Common myeloid progenitor, CD34-positive (primary cell): ENCODE measurements around the gene PDE1A.

ENCODE experiments used
- CTCF ChIA-PET: fragments of 350-600 bp; sonication (Branson Sonifier 250); formaldehyde crosslinking; loops from one replicate; lab custom pipeline; 2021; ENCODE audit warnings: antibody characterized with exemption; lab: Charles Lee
- POLR2A ChIA-PET: fragments of 350-600 bp; sonication (Branson Sonifier 250); formaldehyde crosslinking; loops from one replicate; lab custom pipeline; 2021; ENCODE audit warnings: antibody characterized with exemption; lab: Charles Lee
- DNase-seq, 3 donors: peaks; one replicate each; pipeline versions ENCODE4 v3.0.0 to v3.0.0-alpha.2; 2013
- H3K27ac ChIP-seq, 2 experiments: 1 replicate in 1 of 2; 2 replicates in 1 of 2; pipeline ENCODE4 v1.7.0; 2013; ENCODE audit warnings: inconsistent platforms in 2 of 2, low read length in 2 of 2, mild to moderate bottlenecking in 2 of 2, low read depth in 1 of 2, moderate library complexity in 1 of 2; ENCODE audit not compliant: severe bottlenecking in 2 of 2, insufficient read depth in 1 of 2, poor library complexity in 1 of 2
- H3K27me3 ChIP-seq, 5 experiments: replicated peaks in 2 of 5; 1 replicate in 3 of 5; 2 replicates in 2 of 5; pipeline versions ENCODE4 v1.6.1 to v1.7.0; 2013; ENCODE audit warnings: low read length in 4 of 5, mild to moderate bottlenecking in 2 of 5, moderate library complexity in 2 of 5, inconsistent platforms in 1 of 5; ENCODE audit not compliant: insufficient read depth in 5 of 5, control insufficient read depth in 4 of 5
- H3K36me3 ChIP-seq, 4 experiments: 1 replicate in 2 of 4; 2 replicates in 2 of 4; pipeline versions ENCODE4 v1.6.1 to v1.7.0; 2013; ENCODE audit warnings: low read length in 3 of 4, control low read depth in 1 of 4, mild to moderate bottlenecking in 1 of 4; ENCODE audit not compliant: control insufficient read depth in 4 of 4, insufficient read depth in 4 of 4
- H3K4me1 ChIP-seq, 4 experiments: 1 replicate in 3 of 4; 2 replicates in 1 of 4; pipeline versions ENCODE4 v1.6.1 to v1.7.1; 2013; ENCODE audit warnings: low read length in 3 of 4, mild to moderate bottlenecking in 3 of 4, control low read depth in 1 of 4, inconsistent platforms in 1 of 4, moderate library complexity in 1 of 4; ENCODE audit not compliant: control insufficient read depth in 4 of 4, insufficient read depth in 4 of 4; ENCODE audit errors: control extremely low read depth in 1 of 4
- H3K4me3 ChIP-seq, 7 experiments: 1 replicate in 4 of 7; 2 replicates in 3 of 7; pipeline versions ENCODE4 v1.5.1 to v1.7.0; 2013; ENCODE audit warnings: mild to moderate bottlenecking in 7 of 7, low read length in 6 of 7, moderate library complexity in 6 of 7, inconsistent platforms in 2 of 7, low read depth in 2 of 7, control low read depth in 1 of 7; ENCODE audit not compliant: insufficient read depth in 4 of 7, control insufficient read depth in 1 of 7; ENCODE audit errors: extremely low read depth in 1 of 7
- H3K9me3 ChIP-seq, 5 experiments: 1 replicate in 4 of 5; 2 replicates in 1 of 5; pipeline versions ENCODE4 v1.6.1 to v1.7.1; 2013; ENCODE audit warnings: low read length in 4 of 5, mild to moderate bottlenecking in 2 of 5, inconsistent platforms in 1 of 5, low read depth in 1 of 5, moderate library complexity in 1 of 5; ENCODE audit not compliant: control insufficient read depth in 4 of 5, insufficient read depth in 2 of 5; ENCODE audit errors: control extremely low read depth in 1 of 5
- WGBS: methylation state at CpG from one replicate; pipeline ENCODE4 v1.1.5; 2013; ENCODE audit not compliant: insufficient coverage; 5-methylcytosine and 5-hydroxymethylcytosine counted together

The PDE1A gene

DNA sequence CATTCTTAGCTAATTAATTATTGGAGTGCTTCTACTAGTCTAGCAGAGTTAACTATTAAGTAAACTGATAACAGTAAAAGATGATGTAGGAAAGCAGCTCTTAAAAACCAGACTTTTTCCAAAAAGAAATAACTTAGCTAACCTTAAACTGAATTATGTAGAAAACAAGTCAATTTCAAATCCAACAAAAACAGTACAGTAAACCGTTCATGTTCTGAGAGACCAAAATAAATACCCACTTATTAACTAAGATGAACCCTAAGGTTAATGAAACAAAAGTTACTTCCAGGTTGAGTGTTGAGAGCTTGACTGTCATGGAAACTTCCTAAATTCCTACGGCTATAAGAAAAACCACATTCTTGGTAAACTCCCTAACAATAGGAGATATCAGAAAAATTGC, 260.0 kb downstream of the PDE1A start:
- no peak overlapping the region for H3K4me3 ChIP-seq
- POLR2A ChIA-PET, result no interaction called here
- H3K27ac ChIP-seq, result no peak overlapping the region
- no peaks in the 10 kb centered on the region for H3K4me1 ChIP-seq
- H3K36me3 ChIP-seq, result no peaks in the 10 kb centered on the region
- no peak for DNase-seq
- no peaks in the 10 kb centered on the region for H3K27me3 ChIP-seq
- CTCF ChIA-PET, result interaction anchor here (1.3 kb wide), 1 partner anchor 11 kb away, joined by 3 read pairs; no protein-coding TSS in a partner anchor
- 76% methylated on average over 2 of the region's 2 CpGs for WGBS
- no peaks in the 10 kb centered on the region for H3K9me3 ChIP-seq

DNA sequence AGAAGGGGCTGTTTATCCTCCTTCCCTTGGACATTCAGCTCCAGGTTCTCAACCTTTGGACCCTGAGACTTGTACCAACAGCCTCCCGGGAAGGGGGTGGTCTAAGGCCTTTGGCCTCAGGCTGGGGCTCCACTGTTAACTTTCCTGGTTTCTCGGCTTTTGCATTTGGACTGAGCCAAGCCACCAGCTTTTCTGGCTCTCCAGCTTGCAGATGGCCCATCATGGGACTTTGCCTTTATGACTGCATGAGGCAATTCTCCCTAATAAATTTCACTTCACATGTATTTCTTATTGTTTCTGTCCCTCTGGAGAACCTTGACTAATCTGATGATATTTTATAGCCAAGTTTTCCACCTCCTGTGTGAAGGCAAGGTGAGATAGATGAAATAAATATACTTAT, 260.4 kb downstream of the PDE1A start:
- Histone ChIP-seq H3K4me3 (no peak overlapping the region), H3K9me3 (no peaks in the 10 kb centered on the region), H3K36me3 (no peaks in the 10 kb centered on the region), H3K27ac (no peak overlapping the region), H3K27me3 (no peaks in the 10 kb centered on the region), H3K4me1 (no peaks in the 10 kb centered on the region)
- no peak for DNase-seq
- POLR2A ChIA-PET, result no interaction called here
- CTCF ChIA-PET, result interaction anchor here (1.3 kb wide), 1 partner anchor 11 kb away, joined by 3 read pairs; no protein-coding TSS in a partner anchor
- 100% methylated on average over 2 of the region's 2 CpGs for WGBS

DNA sequence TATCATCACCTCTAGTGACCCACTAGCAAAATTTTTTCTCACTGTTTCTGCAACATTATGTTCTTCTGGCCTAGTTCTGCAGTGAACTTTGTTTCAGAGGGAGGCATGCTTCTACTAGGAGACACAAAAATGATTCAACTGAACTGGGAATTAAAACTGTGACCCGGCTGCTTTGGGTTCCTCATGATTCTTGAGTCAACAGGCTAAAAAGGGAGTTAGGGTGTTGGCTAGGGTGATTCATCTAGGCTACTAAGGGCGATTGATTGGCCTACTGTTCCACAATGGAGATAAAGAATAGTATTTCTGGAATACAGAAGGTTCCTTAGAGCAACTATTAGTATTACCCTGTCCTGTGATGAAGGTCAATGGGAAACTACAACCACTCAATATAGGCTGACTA, 261.6 kb downstream of the PDE1A start:
- no peak overlapping the region for H3K27ac ChIP-seq
- no peak for DNase-seq
- CTCF ChIA-PET, result no interaction called here
- WGBS, result 100% methylated on average over 1 of the region's 2 CpGs
- H3K4me1 ChIP-seq, result no peaks in the 10 kb centered on the region
- no peaks in the 10 kb centered on the region for H3K36me3 ChIP-seq
- H3K27me3 ChIP-seq, result no peaks in the 10 kb centered on the region
- no peak overlapping the region for H3K4me3 ChIP-seq
- POLR2A ChIA-PET, result no interaction called here
- no peaks in the 10 kb centered on the region for H3K9me3 ChIP-seq

DNA sequence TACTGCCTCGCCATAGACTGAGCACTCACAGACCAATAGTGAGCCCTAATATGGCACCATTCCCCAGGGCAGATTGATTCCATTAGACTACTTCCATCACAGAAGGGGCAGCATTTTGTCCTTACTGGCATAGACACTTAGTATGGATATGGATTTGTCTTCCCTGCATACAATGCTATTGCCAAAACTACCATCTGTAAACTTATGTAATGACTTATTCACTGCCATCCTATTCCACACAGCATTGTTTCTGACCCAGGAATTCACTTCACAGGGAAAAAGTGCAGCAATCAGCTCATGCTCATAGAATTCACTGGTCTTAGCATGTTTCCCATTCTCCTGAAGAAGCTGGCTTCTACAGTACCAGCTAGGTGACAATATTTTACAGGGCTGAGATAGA, 262.1 kb downstream of the PDE1A start:
- H3K27me3 ChIP-seq, result no peaks in the 10 kb centered on the region
- H3K36me3 ChIP-seq, result no peaks in the 10 kb centered on the region
- H3K4me1 ChIP-seq, result no peaks in the 10 kb centered on the region
- H3K4me3 ChIP-seq, result no peak overlapping the region
- H3K9me3 ChIP-seq, result no peaks in the 10 kb centered on the region
- H3K27ac ChIP-seq, result no peak overlapping the region
- ChIA-PET CTCF (no interaction called here), POLR2A (no interaction called here)
- DNase-seq, result no peak
- 100% methylated on average over 1 of the region's 1 CpG for WGBS

DNA sequence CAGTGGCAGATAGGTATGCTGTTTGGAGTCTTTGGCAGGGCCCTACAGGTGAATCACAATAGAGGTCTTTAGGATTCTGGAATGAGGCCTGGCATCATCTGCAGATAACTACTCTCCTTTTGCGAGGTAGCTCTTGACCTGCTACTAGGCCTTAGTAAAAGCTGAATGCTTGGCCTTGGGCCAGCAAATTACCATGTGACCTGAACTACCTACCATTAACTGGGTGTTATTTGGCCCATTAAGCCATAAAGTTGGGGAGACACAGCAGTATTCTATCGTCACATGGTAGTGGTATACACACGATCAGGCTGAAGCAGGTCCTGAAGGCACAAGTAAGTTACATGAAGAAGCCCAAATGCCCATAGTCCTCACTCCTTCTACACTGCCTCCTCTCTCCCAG, 263.0 kb downstream of the PDE1A start:
- H3K9me3 ChIP-seq, result no peaks in the 10 kb centered on the region
- ChIA-PET CTCF (interaction anchor here (1.2 kb wide), 1 partner anchor 28 kb away, joined by 3 read pairs; no protein-coding TSS in a partner anchor), POLR2A (no interaction called here)
- H3K27me3 ChIP-seq, result no peaks in the 10 kb centered on the region
- DNase-seq, result no peak
- H3K4me3 ChIP-seq, result no peak overlapping the region
- no peaks in the 10 kb centered on the region for H3K4me1 ChIP-seq
- H3K27ac ChIP-seq, result no peak overlapping the region
- WGBS, result 94% methylated on average over 3 of the region's 3 CpGs
- H3K36me3 ChIP-seq, result no peaks in the 10 kb centered on the region

DNA sequence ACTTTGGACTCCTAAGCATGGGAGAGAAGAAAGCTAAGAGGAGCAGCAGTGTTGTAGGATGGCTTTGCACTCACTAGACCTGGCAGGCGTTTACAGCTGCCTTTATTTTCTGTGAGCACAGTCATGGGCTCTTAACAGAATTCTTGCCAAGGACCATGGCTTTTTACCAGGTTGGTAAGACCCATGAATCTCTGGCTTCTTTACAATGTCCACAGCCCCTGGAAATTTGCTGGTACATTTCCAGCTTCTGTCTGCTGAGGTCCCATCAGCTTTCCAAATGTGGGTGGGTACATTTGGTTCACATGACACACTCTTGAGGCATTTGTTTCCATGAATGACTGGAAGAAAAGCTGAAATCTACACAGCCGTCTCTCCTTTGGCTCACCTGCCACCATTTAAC, 278.5 kb downstream of the PDE1A start:
- DNase-seq, result no peak
- Histone ChIP-seq H3K36me3 (no peaks in the 10 kb centered on the region), H3K27me3 (no peaks in the 10 kb centered on the region), H3K9me3 (no peaks in the 10 kb centered on the region), H3K27ac (no peak overlapping the region), H3K4me1 (no peaks in the 10 kb centered on the region), H3K4me3 (no peak overlapping the region)
- ChIA-PET POLR2A (no interaction called here), CTCF (no interaction called here)
- WGBS, result 100% methylated on average over 2 of the region's 2 CpGs

DNA sequence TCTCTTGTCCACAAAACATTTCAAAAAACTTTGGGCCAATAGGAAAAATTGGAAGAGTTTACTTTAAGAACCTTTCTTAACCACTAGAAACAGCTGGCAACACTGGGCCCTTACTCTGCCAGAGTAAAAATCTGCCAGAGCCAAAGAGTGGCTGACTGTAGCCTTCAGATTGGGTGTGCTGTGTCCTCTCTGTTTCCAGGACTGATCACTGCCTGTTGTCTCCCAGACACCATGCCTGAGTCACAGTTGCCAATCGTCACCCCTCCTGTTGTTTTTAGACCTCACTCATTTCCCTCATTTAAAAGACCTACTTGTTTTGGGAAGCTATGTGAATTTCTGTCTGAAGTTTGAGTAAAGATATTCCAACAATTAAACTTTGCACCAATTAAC, 282.1 kb downstream of the PDE1A start:
- DNase-seq, result no peak
- CTCF ChIA-PET, result no interaction called here
- no peaks in the 10 kb centered on the region for H3K9me3 ChIP-seq
- no peak overlapping the region for H3K4me3 ChIP-seq
- no peaks in the 10 kb centered on the region for H3K36me3 ChIP-seq
- POLR2A ChIA-PET, result no interaction called here
- H3K27me3 ChIP-seq, result no peaks in the 10 kb centered on the region
- H3K4me1 ChIP-seq, result no peaks in the 10 kb centered on the region
- H3K27ac ChIP-seq, result no peak overlapping the region
- no CpG with 5 or more reads among the region's 1 CpG for WGBS
